ENCODE results near the gene AOPEP.

AOPEP gene

DNA sequence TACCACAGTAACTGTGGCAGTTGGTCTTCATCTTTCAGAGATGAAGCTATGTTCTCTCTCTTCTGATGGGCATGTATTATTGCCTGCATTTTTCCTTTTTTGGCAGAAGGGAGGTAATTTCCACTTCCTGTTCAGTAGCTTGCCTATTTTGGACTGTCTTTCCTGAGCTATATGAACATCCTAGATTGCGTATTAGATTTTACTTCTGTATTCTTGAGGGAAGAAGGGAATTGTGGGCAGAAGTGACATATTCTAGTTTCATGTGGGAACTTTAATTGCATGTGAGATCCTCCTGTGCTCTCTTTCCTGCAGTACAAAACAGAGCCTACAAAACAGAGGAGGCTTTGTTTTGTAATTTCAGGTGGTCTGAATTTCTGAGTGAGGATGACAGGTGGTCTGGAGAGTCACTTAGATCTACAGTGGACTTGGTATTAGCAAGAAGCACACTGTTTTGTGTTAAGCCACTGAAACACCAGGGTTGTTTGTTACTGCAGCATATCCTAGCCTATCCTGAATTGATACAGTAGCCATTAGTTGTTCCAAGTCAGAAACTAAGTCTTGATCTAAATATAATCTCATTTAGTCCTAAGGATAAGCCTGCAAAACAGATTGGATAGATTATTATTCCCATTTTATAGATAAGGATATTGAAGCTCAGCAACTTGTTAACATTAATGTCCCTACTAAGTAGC, 68.1 kb downstream of the AOPEP start:
- DNase-seq = no peak

GRCh38 chr9:94796687-94797086, 70.2 kb downstream of the AOPEP start:
- no peak for DNase-seq

DNA sequence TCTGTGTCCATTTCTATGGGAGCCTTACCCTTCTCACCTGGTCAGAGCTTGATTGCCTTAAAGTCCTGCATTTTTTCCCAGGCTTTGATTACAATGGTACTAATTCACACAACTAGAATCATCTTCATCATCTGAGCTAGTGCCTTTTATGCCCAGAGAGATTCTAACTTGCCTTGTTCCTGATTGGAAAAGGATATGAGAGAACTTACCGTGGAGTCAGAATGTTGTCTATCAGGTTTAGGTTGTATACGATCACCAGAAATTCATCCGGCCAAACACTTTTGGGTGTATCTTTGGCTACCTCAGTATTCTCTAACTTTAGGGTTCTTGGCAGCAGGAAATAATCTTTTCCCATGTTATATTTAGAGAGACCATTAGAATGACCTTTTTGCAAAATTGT, 71.7 kb downstream of the AOPEP start:
- DNase-seq = no peak

- no peak for DNase-seq
Measured at GRCh38 chr9:94798708-94799107, 72.2 kb downstream of the AOPEP start.

DNA sequence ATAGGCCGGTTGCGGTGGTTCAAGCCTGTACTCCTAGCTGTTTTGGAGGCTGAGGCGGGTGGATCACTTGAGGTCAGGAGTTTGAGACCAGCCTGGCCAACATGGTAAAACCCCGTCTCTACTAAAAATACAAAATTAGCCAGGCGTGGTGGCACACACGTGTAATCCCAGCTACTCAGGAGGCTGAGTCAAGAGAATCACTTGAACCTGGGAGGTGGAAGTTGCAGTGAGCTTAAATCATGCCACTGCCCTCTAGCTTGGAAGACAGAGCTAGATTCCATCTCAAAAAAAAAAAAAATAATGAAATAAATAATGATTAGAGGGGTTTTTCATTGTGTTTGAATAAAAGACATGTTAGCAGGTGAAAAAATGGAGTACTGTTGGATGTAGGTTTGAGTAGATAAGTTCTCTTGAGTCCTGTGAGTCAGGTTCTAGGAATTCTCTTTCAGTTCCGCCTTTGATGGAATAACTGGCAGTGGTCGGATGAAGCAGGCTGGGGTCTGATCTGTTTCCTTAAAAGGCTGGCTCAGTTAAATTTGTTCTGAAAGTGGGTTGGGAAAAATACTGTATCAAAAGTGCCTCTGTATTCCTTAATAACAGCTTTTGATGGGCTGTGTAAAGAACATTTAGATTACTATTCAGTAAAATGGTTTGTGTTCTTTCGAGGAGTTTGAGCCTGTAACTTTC, 73.2 kb downstream of the AOPEP start:
- no peak for DNase-seq

- no peak for DNase-seq
Measured at GRCh38 chr9:94800424-94801117, 74.1 kb downstream of the AOPEP start.

DNA sequence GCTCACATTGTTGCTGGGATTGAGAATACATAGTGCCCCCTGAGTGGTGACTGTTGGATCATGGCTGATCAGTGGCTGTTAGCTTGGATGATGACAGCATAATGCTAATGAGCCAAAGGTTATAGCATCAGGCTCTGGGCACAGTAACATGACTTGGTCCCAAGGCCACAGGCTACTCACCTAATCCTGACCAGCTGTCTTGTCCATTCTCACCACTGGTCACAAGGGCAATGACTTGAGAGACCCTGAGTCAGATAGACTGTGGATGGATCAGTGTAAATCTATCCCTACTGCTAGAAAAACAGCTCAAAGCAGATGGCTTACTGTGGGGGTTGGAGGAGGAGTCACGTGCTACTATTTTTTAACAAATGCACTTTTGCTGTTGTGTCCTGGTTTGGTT, 74.7 kb downstream of the AOPEP start:
- no peak for DNase-seq

DNA sequence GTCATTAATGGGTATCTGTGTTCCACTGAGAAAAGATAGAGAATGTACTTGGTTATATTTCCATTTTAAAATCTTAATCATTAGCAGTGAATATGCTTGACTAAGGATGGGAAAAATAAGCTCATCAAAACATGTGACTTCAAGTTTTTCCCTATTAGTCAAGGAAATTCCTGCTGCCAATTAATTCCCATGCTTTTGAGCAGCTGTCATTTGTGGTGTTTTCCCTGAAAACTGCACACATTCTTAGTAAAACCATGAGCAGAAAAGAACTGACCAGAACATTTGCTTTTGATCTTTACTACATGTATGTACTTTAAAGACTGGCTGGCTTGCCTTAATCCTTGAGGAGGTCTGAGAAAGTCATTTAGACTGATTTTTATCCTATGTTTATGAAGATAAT, 75.2 kb downstream of the AOPEP start:
- no peak for DNase-seq

GRCh38 chr9:94802251-94802650, 75.8 kb downstream of the AOPEP start:
- no peak for DNase-seq

- DNase-seq = no peak
Measured at GRCh38 chr9:94802793-94803192, 76.3 kb downstream of the AOPEP start.

- no peak for DNase-seq
Measured at GRCh38 chr9:94804316-94804715, 77.8 kb downstream of the AOPEP start.

GRCh38 chr9:94805051-94805489, 78.6 kb downstream of the AOPEP start:
- no peak for DNase-seq

- no peak for DNase-seq
Measured at GRCh38 chr9:94805585-94805984, 79.1 kb downstream of the AOPEP start.

GRCh38 chr9:94806307-94806893, 79.9 kb downstream of the AOPEP start:
- no peak for DNase-seq

DNA sequence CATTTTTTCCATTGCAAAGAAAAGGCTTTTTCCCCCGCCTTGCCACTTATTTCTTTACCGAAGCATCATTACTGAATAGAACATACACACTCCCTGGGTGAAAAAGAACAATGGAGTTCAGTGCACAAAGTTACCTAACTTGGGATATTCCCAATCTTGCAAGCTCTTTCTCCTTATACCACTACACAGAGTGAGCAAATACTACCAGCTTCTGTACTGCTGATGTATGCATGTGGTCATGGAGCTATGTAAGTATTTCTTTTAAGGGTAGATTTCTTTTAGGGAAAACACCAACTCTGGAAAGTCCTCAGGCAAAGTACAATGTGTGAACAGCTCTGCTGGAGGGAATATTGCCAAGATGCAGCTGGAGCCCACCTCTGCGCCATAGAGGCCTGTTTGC, 81.1 kb downstream of the AOPEP start:
- no peak for DNase-seq

DNA sequence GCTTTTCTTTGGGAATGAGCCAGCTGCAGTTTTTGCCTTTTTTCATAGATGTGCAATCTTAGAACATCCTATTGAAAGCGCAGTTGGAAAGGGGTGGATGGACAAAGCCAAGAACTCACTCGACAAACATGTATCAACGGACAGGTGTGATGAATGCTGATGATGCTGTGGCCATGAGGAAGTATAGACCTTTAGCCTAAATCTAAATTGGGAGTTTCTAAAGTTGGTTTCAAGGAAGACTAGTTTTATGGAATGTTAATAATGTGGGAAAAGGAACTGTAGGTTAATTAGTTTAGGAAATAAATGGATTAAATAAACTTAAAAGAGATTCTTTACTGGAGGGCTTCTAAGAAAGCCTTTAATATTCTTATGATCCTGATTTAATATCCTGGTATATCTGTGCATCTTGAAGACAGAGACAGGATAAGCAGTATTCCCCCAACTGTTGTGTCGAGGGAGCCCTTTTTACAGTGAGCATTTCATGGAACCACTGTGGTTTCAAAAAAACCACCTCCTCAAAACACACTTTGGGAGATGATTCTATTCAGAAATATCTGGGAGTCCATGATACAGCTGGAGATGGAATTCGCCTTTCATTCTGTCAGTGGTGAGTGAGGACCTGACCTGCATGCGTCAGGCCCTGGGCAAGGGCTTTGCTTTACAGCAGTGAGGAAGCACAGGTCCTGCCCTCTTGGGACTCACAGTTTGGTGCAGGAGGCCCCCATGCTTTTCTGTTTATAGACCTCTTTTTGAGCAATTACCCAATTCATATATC, 82.6 kb downstream of the AOPEP start:
- DNase-seq = no peak

GRCh38 chr9:94809778-94810177, 83.3 kb downstream of the AOPEP start:
- no peak for DNase-seq

DNA sequence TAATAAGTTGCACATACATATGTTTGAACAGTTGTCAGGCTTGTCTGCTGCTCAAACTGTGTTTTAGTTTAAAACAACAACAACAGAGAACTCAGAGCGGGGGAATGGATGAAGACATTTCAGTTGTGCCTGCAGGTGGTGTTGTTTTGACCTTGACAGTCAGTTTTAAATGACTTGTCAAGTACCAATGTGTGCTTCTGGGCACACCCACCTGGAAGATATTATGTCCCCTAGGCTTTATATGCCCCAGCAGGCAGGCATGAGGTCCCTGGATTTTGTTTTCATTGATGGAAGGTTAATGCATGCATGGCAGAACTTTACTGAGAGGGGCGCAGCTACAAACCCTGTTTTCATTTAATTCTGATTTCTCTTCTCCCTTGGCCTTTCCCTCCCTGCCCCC, 84.6 kb downstream of the AOPEP start:
- no peak for DNase-seq

GRCh38 chr9:94812343-94812742, 85.8 kb downstream of the AOPEP start:
- no peak for DNase-seq

- no peak for DNase-seq
Measured at GRCh38 chr9:94813379-94813778, 86.9 kb downstream of the AOPEP start.

GRCh38 chr9:94817291-94818177, 91.0 kb downstream of the AOPEP start:
- no peak for DNase-seq

DNA sequence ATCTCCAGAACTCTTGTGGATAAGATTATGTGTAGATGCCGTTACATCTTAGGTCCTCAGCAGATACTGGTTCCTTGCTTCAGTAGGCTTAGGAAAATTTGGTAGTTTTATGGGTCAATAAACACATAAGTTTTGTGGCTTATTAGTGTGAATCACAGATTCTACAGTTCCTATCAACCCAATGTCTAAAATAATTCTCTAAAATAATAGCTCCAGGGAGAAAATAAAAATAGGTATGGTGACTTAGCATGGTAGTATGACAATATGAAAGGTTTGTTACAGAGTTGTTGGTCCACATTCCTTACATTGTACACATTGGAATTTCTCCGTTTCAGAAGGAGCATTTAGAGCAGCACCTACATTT, 91.7 kb downstream of the AOPEP start:
- DNase-seq = no peak
